Peyer's patch (tissue), 4 donors: ENCODE data around the gene SCARB2. TPM values are rescaled to one million over a fixed set of nuclear protein-coding genes. Genes with fewer than 3 reads are reported as not detected.
A peak's percentile ranks its signal among the peaks of the same experiment; 100 is the strongest.

ENCODE experiments used
- DNase-seq, 3 donors: peaks; one replicate each; pipeline ENCODE4 v3.0.0-alpha.2; 2017 to 2019
- H3K27ac ChIP-seq, 4 donors: fragments of 200-600 bp; sonication (generic); one replicate each; pipeline ENCODE4 v1.5.1; 2016 to 2019
- H3K27me3 ChIP-seq, 2 donors: fragments of 200-600 bp; sonication (generic); one replicate each; pipeline ENCODE4 v1.5.1; 2019
- H3K36me3 ChIP-seq, 3 donors: fragments of 200-600 bp; sonication (generic); one replicate each; pipeline ENCODE4 v1.5.1; 2016 to 2019
- H3K4me1 ChIP-seq, 4 donors: fragments of 200-600 bp; sonication (generic); one replicate each; pipeline ENCODE4 v1.5.1; 2016 to 2019
- H3K4me3 ChIP-seq, 4 donors: fragments of 200-600 bp; sonication (generic); 1 replicate in 3 of 4; 2 replicates in 1 of 4; pipeline ENCODE4 v1.5.1; 2016 to 2019; ENCODE audit warnings: mild to moderate bottlenecking in 1 of 4
- H3K9me3 ChIP-seq, 4 donors: fragments of 200-600 bp; sonication (generic); one replicate each; pipeline ENCODE4 v1.5.1; 2016 to 2019; ENCODE audit warnings: mild to moderate bottlenecking in 1 of 4
- POLR2A ChIP-seq, 2 donors: fragments of 450-650 bp; IDR thresholded peaks; one replicate each; pipeline ENCODE4 v1.5.1; 2017; ENCODE audit warnings: antibody characterized with exemption in 2 of 2, mild to moderate bottlenecking in 2 of 2, moderate library complexity in 2 of 2
- total RNA-seq, 4 donors: library from RNA; depleted of rRNA; stranded (reverse); fragments of >200 nt; gene quantifications; one replicate each; pipeline ENCODE4 v1.1.0, GENCODE V29; 2016
- TF ChIP-seq, protein P1 (sequence below), 6 experiments: fragments of 450-650 bp in 4 of 6; fragments of 200-600 bp in 2 of 6; sonication (generic) in 1 of 6; IDR thresholded peaks; one replicate each; pipeline ENCODE4 v1.5.1; 2017 to 2019; ENCODE audit warnings: antibody characterized with exemption in 6 of 6, mild to moderate bottlenecking in 3 of 6, moderate library complexity in 1 of 6

Gene SCARB2
- total RNA-seq, 4 donors from 2014 or later, result 40.4 to 225 (median 170) TPM

DNA sequence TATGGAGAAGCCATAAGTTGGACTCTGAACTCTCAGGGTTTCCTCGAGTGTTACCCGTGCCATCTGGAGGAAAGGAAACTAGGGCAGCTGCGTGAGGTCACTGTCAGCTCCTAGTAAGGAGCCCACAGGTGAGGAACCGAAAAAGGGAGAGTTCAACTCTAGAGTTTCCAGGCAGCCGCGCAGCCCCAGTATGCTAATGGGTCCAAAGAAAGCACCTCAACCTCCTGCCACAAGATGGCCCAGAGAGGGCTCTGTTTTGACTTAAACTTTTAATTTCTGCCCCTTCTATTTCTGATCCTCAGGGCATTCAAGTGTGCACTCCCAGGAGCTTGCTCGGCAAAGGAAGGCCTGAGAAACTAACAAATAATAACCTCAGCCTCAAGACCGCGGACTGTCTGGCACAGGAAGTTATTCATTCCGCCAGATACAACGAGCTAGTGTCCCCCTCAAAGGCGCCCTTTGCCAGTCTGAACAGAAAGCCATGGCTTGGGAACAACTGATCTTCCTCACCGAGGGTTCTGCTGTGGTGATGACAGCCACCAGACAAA lies 13.9 kb downstream of the SCARB2 start:
- peak; percentile 62 to 88 (median 77) for DNase-seq
- Histone ChIP-seq H3K27ac (peak overlapping the region; percentile 39 to 89 (median 74)), H3K4me1 (peaks cover 0 to 83% (median 16%) of the 10 kb centered on the region in 4 donors), H3K4me3 (peak overlapping the region in 1 of 4 donors; percentile 15), H3K36me3 (peaks cover 0 to 9% (median 0%) of the 10 kb centered on the region in 3 donors), H3K9me3 (no peaks in the 10 kb centered on the region), H3K27me3 (no peaks in the 10 kb centered on the region)
- TF ChIP-seq POLR2A (IDR thresholded peaks at IDR 0.05), result peak in 1 of 2 donors; percentile 4
- TF ChIP-seq, protein P1, sequence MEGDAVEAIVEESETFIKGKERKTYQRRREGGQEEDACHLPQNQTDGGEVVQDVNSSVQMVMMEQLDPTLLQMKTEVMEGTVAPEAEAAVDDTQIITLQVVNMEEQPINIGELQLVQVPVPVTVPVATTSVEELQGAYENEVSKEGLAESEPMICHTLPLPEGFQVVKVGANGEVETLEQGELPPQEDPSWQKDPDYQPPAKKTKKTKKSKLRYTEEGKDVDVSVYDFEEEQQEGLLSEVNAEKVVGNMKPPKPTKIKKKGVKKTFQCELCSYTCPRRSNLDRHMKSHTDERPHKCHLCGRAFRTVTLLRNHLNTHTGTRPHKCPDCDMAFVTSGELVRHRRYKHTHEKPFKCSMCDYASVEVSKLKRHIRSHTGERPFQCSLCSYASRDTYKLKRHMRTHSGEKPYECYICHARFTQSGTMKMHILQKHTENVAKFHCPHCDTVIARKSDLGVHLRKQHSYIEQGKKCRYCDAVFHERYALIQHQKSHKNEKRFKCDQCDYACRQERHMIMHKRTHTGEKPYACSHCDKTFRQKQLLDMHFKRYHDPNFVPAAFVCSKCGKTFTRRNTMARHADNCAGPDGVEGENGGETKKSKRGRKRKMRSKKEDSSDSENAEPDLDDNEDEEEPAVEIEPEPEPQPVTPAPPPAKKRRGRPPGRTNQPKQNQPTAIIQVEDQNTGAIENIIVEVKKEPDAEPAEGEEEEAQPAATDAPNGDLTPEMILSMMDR (IDR thresholded peaks at IDR 0.05), result peak in 1 of 6 experiments; percentile 5

DNA sequence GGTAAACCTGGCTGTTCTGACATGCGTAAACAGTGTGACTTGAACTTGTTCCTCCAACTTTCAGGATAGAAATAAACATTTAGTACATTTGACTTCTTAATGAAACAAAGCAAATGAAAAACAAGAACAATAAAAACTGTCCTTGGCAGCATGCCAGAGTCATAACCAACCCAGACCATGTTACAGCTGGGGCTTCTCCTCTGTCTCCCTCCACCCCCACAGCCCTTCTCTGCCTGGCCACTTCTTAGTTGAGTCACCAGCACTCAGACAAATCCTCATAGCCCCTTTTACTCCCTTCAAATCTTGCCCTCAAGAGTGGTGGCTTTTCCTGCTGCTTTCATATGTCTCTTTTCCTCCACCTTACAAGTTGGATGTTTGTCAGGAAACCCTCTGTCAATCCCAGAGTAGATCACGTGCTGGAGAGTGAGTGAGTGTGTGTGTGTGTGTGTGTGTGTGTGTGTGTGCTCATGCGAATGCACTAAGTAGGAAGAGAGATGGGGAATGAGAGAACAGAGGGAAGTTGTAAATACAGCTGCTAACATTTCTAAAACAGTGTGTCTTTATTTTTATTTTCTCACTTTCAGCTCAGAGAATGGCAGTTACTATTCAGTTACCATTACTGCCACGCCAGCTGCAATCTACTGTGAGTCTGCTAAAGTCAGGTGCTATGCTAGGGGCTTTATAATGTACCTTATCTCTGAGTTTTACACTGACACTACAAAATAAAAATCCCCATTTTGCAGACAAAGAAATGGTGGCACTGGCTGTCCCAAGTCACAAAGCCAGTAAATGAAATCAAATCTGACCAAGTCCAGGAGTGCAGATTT lies 15.0 kb downstream of the SCARB2 start:
- peaks cover 0 to 91% (median 17%) of the 10 kb centered on the region in 4 donors for H3K4me1 ChIP-seq
- TF ChIP-seq, protein P1 (IDR thresholded peaks at IDR 0.05), result no peak
- no peak for TF ChIP-seq POLR2A (IDR thresholded peaks at IDR 0.05)
- H3K4me3 ChIP-seq, result peak overlapping the region in 2 of 4 donors; percentile 6 to 8

DNA sequence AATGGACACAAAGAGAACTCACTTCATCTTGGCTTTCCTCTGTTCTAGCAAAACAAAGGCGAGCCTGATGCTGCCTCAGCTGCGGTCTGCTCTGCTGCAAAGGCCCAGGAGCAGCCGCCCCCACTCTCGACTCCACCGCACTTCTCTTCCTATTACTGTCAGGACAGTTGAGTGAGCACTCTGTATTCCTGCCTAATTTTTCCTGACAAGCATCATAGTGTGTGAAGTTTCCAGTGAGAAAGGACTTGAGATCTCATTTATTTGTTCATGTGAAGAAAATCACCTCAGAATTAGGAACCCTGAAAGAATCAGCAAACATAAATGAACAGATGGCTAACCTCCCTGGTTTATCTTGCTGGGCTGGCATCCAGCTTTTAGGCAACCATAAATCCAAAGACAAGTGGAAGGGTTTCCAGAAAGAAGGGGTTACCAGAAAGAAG lies 15.6 kb downstream of the SCARB2 start:
- peak in 2 of 3 donors; percentile 48 to 72 for DNase-seq
- Histone ChIP-seq H3K4me1 (peaks cover 0 to 91% (median 17%) of the 10 kb centered on the region in 4 donors), H3K4me3 (peak overlapping the region in 2 of 4 donors; percentile 6 to 8), H3K27me3 (no peaks in the 10 kb centered on the region), H3K36me3 (peaks cover 0 to 24% (median 0%) of the 10 kb centered on the region in 3 donors), H3K27ac (peak overlapping the region; percentile 48 to 89 (median 74)), H3K9me3 (no peaks in the 10 kb centered on the region)
- no peak for TF ChIP-seq POLR2A (IDR thresholded peaks at IDR 0.05)
- TF ChIP-seq, protein P1 (IDR thresholded peaks at IDR 0.05), result peak in 1 of 6 experiments; percentile 2

More for the DNA sequence above, 15.0 kb downstream of the SCARB2 start:
- Histone ChIP-seq H3K27ac (peak overlapping the region; percentile 48 to 89 (median 74)), H3K36me3 (peaks cover 0 to 17% (median 0%) of the 10 kb centered on the region in 3 donors), H3K9me3 (no peaks in the 10 kb centered on the region), H3K27me3 (no peaks in the 10 kb centered on the region)
- peak; percentile 58 to 82 (median 64) for DNase-seq

DNA sequence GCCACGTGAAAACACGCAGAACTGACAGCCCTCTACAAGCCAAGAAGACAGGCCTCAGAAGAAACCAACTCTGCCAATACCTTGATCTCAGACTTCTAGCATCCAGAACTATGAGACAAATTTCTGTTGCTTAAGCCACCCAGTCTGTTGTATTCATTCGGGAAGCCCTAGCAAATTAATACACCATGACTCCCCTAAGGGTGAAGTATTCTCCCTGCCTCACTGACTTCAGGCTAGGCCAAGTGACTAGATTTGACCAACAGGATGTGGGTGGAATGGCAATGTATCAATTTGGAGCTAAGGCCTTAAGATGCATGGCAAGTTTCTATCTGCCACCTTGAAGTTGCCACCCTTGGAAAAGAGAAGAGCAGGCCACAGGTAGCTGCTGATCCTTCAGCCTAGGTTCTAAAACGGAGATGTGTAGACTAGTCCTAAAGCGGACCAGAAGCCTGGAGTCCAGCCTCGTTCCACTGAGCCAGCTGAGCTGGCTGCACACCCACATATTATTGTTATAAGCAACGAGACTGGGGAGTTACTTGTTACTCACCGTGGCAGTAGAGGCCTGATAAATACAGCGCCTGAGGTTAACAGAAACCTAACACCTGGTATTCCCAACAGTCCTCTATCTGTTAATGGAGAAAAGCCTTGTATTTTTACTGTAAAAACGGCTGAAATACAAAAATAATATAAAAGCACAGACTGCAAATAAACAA lies 16.4 kb downstream of the SCARB2 start:
- DNase-seq, result no peak
- Histone ChIP-seq H3K27me3 (no peaks in the 10 kb centered on the region), H3K9me3 (no peaks in the 10 kb centered on the region), H3K4me3 (no peak overlapping the region), H3K36me3 (peaks cover 0 to 32% (median 0%) of the 10 kb centered on the region in 3 donors), H3K27ac (peak overlapping the region in 3 of 4 donors; percentile 64 to 83 (median 65)), H3K4me1 (peaks cover 0 to 88% (median 17%) of the 10 kb centered on the region in 4 donors)
- no peak for TF ChIP-seq POLR2A (IDR thresholded peaks at IDR 0.05)
- TF ChIP-seq, protein P1 (IDR thresholded peaks at IDR 0.05), result no peak

DNA sequence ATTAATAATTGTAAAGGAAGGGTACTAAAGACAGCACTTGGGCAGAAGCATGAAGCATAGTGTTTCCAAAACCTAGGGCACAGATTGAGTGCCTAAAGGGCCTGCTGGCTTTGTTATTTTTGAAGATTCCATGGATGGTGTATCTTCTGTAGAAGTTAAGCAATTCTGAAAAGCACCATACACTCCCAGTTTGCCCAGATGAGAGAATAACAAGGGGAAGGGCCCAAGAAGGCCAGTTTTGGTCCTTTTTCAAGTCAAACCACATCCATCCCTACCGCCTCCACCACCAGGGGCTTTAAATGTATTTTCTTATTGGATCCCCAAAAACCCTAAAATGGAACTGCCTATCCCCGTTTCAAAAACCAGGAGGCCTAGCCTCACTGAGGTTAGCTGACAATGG lies 17.2 kb downstream of the SCARB2 start:
- Histone ChIP-seq H3K4me1 (peaks cover 0 to 80% (median 17%) of the 10 kb centered on the region in 4 donors), H3K36me3 (peaks cover 0 to 39% (median 0%) of the 10 kb centered on the region in 3 donors)

More for the DNA sequence above, 17.2 kb downstream of the SCARB2 start:
- Histone ChIP-seq H3K9me3 (no peaks in the 10 kb centered on the region), H3K27ac (peak overlapping the region in 2 of 4 donors; percentile 65 to 83), H3K27me3 (no peaks in the 10 kb centered on the region), H3K4me3 (no peak overlapping the region)
- no peak for DNase-seq
- TF ChIP-seq, protein P1 (IDR thresholded peaks at IDR 0.05), result no peak
- TF ChIP-seq POLR2A (IDR thresholded peaks at IDR 0.05), result no peak
